WTC11 (cell line): Measurements from ENCODE around the gene RAMP1. TPM values are rescaled to one million over a fixed set of nuclear protein-coding genes. Genes with fewer than 3 reads are reported as not detected.

Experiments used
- ATAC-seq: fragments of 200-7000 bp; cut with Tn5 transposase; 2 replicates; pipeline ENCODE4 v1.10.0; 2021; ENCODE audit warnings: mild to moderate bottlenecking, moderate library complexity
- CTCF ChIA-PET: fragments of 300-600 bp; sonication (Branson Sonifier 250); formaldehyde crosslinking; loops from one replicate; lab custom pipeline; 2021; ENCODE audit warnings: antibody characterized with exemption; lab: Charles Lee
- POLR2A ChIA-PET: fragments of 350-600 bp; sonication (Branson Sonifier 250); formaldehyde crosslinking; loops from one replicate; lab custom pipeline; 2021; ENCODE audit warnings: antibody characterized with exemption; lab: Charles Lee
- DNase-seq: peaks from one replicate; pipeline ENCODE4 v3.0.0; 2021; ENCODE audit warnings: low spot score
- H3K27ac Mint-ChIP-seq: 2 replicates; pipeline ENCODE4 v1.8.0; 2021; ENCODE audit warnings: mixed read lengths
- H3K27me3 Mint-ChIP-seq: 2 replicates; pipeline ENCODE4 v1.8.0; 2021; ENCODE audit warnings: low read depth, mild to moderate bottlenecking, moderate library complexity, mixed read lengths
- H3K36me3 Mint-ChIP-seq: 2 replicates; pipeline ENCODE4 v1.8.0; 2021; ENCODE audit warnings: mixed read lengths
- H3K4me1 Mint-ChIP-seq: 2 replicates; pipeline ENCODE4 v1.8.0; 2022; ENCODE audit warnings: mixed read lengths
- H3K4me3 Mint-ChIP-seq: 2 replicates; pipeline ENCODE4 v1.8.0; 2021; ENCODE audit warnings: mild to moderate bottlenecking, moderate library complexity, mixed read lengths
- H3K9me3 Mint-ChIP-seq: 2 replicates; pipeline ENCODE4 v1.8.0; 2021; ENCODE audit warnings: mixed read lengths
- E2F5 ChIP-seq: sonication (generic); formaldehyde crosslinking; IDR thresholded peaks from 2 replicates; pipeline ENCODE4 v1.8.1; 2022; ENCODE audit warnings: mild to moderate bottlenecking, moderate library complexity, missing genetic modification reagents
- EMX1 ChIP-seq: fragments of 250-450 bp; sonication (Bioruptor Pico); IDR thresholded peaks from 2 replicates; pipeline ENCODE4 v1.8.0; 2021; ENCODE audit warnings: mild to moderate bottlenecking
- ETV6 ChIP-seq: sonication (generic); formaldehyde crosslinking; IDR thresholded peaks from 2 replicates; pipeline ENCODE4 v1.8.1; 2022; ENCODE audit warnings: mild to moderate bottlenecking, missing genetic modification reagents
- FOXJ3 ChIP-seq: sonication (generic); formaldehyde crosslinking; IDR thresholded peaks from 2 replicates; pipeline ENCODE4 v1.9.0; 2021; ENCODE audit warnings: missing genetic modification reagents, mild to moderate bottlenecking, borderline replicate concordance
- FOXK1 ChIP-seq: sonication (generic); formaldehyde crosslinking; IDR thresholded peaks from 2 replicates; pipeline ENCODE4 v1.8.0; 2022; ENCODE audit warnings: mild to moderate bottlenecking, moderate library complexity, missing genetic modification reagents
- GTF2I ChIP-seq: fragments of 250-450 bp; sonication (Bioruptor Pico); conservative IDR thresholded peaks from 2 replicates; pipeline ENCODE4 v1.4.0; 2021; ENCODE audit warnings: mild to moderate bottlenecking
- NR2C2 ChIP-seq: sonication (generic); formaldehyde crosslinking; IDR thresholded peaks from 2 replicates; pipeline ENCODE4 v1.8.0; 2022; ENCODE audit warnings: mild to moderate bottlenecking, missing genetic modification reagents
- ZNF219 ChIP-seq: sonication (generic); formaldehyde crosslinking; IDR thresholded peaks from 2 replicates; pipeline ENCODE4 v1.8.0; 2023; ENCODE audit warnings: missing genetic modification reagents, mild to moderate bottlenecking, borderline replicate concordance
- ZNF232 ChIP-seq: sonication (generic); formaldehyde crosslinking; IDR thresholded peaks from 2 replicates; pipeline ENCODE4 v1.8.0; 2022; ENCODE audit warnings: mild to moderate bottlenecking, missing genetic modification reagents
- ZNF396 ChIP-seq: fragments of 250-450 bp; sonication (Bioruptor Pico); IDR thresholded peaks from 2 replicates; pipeline ENCODE4 v1.8.0; 2021; ENCODE audit warnings: mild to moderate bottlenecking, moderate library complexity, borderline replicate concordance
- ZNF425 ChIP-seq: fragments of 250-450 bp; sonication (Bioruptor Pico); conservative IDR thresholded peaks from 2 replicates; pipeline ENCODE4 v1.9.0; 2021; ENCODE audit warnings: mild to moderate bottlenecking
- total RNA-seq: library from RNA; stranded (reverse); gene quantifications from 3 replicates; pipeline ENCODE4 v1.2.3, GENCODE V29; 2021
- TF ChIP-seq, protein P1 (sequence below): sonication (generic); formaldehyde crosslinking; IDR thresholded peaks from 2 replicates; pipeline ENCODE4 v1.8.1; 2023; ENCODE audit warnings: mild to moderate bottlenecking, missing genetic modification reagents
- TF ChIP-seq, protein P2 (sequence below): sonication (generic); formaldehyde crosslinking; IDR thresholded peaks from 2 replicates; pipeline ENCODE4 v1.8.1; 2022; ENCODE audit warnings: mild to moderate bottlenecking, missing genetic modification reagents, moderate library complexity, borderline replicate concordance

Gene RAMP1
- total RNA-seq, 1 experiment from 2014 or later: 1.0 TPM

DNA sequence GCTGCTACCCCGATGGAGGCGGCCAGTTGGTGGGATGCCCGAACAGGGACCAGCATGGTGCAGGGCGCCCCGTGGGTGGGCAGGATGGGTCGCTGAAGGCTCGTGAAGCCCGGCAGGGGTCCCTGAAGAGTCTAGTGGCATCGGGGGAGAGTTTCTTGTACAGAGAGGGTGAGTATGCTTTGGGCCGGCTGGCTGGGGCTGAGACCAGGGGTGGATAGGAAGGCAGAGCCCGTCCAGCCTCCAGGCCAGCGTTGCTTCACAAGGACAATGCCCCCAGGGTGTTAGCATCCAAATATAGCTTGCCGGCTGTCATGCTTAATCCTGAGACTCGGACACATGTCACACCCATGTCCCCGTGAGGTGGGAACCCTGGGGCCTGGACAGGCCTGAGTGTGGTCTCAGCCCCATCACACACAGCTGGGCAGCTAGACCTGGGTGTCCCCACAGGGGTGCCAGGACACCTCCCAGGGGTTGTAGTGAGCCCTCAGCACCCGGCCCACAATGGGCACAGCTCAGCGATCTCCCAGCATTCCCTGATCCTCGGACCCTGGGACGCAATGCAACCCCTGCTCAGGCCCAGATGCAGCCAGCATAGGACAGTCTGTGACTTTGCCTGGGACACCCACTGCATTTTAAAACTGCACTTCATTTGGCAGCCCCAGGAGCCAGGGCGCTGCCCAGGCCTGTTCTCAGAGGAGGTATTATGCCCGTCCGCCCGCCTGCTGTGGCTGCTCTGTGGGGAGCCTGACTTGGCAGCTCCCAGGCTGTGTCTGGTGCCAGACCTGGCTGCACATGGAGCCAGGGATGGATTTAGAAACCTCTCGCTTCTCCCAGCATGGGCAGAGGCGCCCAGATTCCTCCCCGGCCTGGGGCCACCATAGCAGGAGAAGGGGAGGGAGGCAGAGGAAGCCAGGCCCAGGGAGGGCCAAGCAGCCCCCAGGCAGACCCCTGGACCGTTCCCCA, 36.4 kb downstream of the RAMP1 start:
- no peak for ATAC-seq
- 0 out of 2 replicates have a peak, but pooled peaks cover 4% of the 10 kb centered on the region for H3K4me1 Mint-ChIP-seq
- no peak for TF ChIP-seq NR2C2
- no peak for TF ChIP-seq E2F5
- TF ChIP-seq ZNF396 (CRISPR knock-in tag): no peak
- no peak for TF ChIP-seq ETV6 (CRISPR knock-in tag)
- no peak for TF ChIP-seq GTF2I
- no peak for TF ChIP-seq ZNF232
- no peak for TF ChIP-seq ZNF425 (CRISPR knock-in tag)
- TF ChIP-seq FOXJ3 (CRISPR knock-in tag): no peak
- TF ChIP-seq, protein P1, sequence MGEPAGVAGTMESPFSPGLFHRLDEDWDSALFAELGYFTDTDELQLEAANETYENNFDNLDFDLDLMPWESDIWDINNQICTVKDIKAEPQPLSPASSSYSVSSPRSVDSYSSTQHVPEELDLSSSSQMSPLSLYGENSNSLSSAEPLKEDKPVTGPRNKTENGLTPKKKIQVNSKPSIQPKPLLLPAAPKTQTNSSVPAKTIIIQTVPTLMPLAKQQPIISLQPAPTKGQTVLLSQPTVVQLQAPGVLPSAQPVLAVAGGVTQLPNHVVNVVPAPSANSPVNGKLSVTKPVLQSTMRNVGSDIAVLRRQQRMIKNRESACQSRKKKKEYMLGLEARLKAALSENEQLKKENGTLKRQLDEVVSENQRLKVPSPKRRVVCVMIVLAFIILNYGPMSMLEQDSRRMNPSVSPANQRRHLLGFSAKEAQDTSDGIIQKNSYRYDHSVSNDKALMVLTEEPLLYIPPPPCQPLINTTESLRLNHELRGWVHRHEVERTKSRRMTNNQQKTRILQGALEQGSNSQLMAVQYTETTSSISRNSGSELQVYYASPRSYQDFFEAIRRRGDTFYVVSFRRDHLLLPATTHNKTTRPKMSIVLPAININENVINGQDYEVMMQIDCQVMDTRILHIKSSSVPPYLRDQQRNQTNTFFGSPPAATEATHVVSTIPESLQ (CRISPR knock-in tag): no peak
- ChIA-PET CTCF (interaction anchor here (0.9 to 1.1 kb wide), 3 partner anchors 27 to 38 kb away, joined by 3 read pairs; no protein-coding TSS in a partner anchor), POLR2A (no interaction called here)
- H3K27me3 Mint-ChIP-seq: no peaks in the 10 kb centered on the region
- no peaks in the 10 kb centered on the region for H3K9me3 Mint-ChIP-seq
- no peak overlapping the region for H3K4me3 Mint-ChIP-seq
- H3K36me3 Mint-ChIP-seq: no peaks in the 10 kb centered on the region
- H3K27ac Mint-ChIP-seq: no peak overlapping the region
- DNase-seq: no peak

- CTCF ChIA-PET: interaction anchor here (0.9 to 1.1 kb wide), 2 partner anchors 27 to 38 kb away, joined by 3 read pairs; no protein-coding TSS in a partner anchor
- Mint-ChIP-seq H3K9me3 (no peaks in the 10 kb centered on the region), H3K4me3 (no peak overlapping the region), H3K4me1 (0 out of 2 replicates have a peak, but pooled peaks cover 4% of the 10 kb centered on the region), H3K27me3 (no peaks in the 10 kb centered on the region), H3K36me3 (no peaks in the 10 kb centered on the region), H3K27ac (no peak overlapping the region)
- no peak for ATAC-seq
- no peak for TF ChIP-seq ZNF219 (CRISPR knock-in tag)
- peak; percentile 4 for DNase-seq
- POLR2A ChIA-PET: no interaction called here
These were observed 37.1 kb downstream of the RAMP1 start for GRCh38 chr2:237896507-237896892.

DNA sequence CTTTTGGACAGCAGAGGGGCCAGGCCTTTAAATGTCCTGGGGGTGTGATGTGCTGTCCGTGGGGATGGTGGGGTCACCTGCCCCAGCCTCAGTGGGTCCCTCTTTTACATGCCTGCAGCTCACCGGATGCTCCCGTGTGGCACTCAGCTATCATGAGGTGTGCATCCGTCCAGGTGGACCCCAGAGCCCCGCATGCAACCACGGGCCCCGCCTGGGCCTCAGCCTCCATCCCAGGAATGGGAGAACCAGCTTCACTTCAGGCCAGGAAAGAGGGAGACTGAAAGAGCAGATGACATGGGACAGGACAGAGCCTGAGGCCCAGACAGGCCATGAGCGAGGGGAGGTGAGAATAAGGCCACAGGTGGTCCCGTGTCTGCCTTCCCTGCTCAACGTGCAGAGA, 37.5 kb downstream of the RAMP1 start:
- no peak for ATAC-seq
- CTCF ChIA-PET: interaction anchor here (1.1 kb wide), 1 partner anchor 26 kb away, joined by 3 read pairs; no protein-coding TSS in a partner anchor

More for the DNA sequence above, 37.5 kb downstream of the RAMP1 start:
- no peak overlapping the region for H3K4me3 Mint-ChIP-seq
- no peak for TF ChIP-seq EMX1
- TF ChIP-seq FOXK1: no peak
- TF ChIP-seq, protein P2, sequence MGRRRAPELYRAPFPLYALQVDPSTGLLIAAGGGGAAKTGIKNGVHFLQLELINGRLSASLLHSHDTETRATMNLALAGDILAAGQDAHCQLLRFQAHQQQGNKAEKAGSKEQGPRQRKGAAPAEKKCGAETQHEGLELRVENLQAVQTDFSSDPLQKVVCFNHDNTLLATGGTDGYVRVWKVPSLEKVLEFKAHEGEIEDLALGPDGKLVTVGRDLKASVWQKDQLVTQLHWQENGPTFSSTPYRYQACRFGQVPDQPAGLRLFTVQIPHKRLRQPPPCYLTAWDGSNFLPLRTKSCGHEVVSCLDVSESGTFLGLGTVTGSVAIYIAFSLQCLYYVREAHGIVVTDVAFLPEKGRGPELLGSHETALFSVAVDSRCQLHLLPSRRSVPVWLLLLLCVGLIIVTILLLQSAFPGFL (CRISPR knock-in tag): no peak
- TF ChIP-seq, all 79 proteins: peak for 0
- Mint-ChIP-seq H3K27ac (no peak overlapping the region), H3K27me3 (no peaks in the 10 kb centered on the region), H3K36me3 (no peaks in the 10 kb centered on the region), H3K9me3 (no peaks in the 10 kb centered on the region), H3K4me1 (0 out of 2 replicates have a peak, but pooled peaks cover 4% of the 10 kb centered on the region)
- peak; percentile 5 for DNase-seq
- POLR2A ChIA-PET: no interaction called here
